Neural progenitor cell (in vitro differentiated cells): Measurements from ENCODE around the gene SEMA6A. TPM values are rescaled to one million over a fixed set of nuclear protein-coding genes. Genes with fewer than 3 reads are reported as not detected.

ENCODE experiments used
- DNase-seq: peaks from one replicate; pipeline ENCODE4 v3.0.0-alpha.2; 2016; ENCODE audit warnings: low spot score
- H2AFZ ChIP-seq: fragments of 200-600 bp; sonication (generic); replicated peaks from 2 replicates; pipeline ENCODE4 v1.6.1; 2016; ENCODE audit warnings: antibody characterized with exemption
- H3F3A ChIP-seq: fragments of 200-600 bp; sonication (generic); 2 replicates; pipeline ENCODE4 v1.6.1; 2016; ENCODE audit warnings: antibody characterized with exemption, low read depth
- H3K27ac ChIP-seq: fragments of 200-600 bp; sonication (generic); 2 replicates; pipeline ENCODE4 v1.5.1; 2016; ENCODE audit warnings: mild to moderate bottlenecking
- H3K27me3 ChIP-seq: fragments of 200-600 bp; sonication (generic); 2 replicates; pipeline ENCODE4 v1.6.1; 2016; ENCODE audit warnings: mild to moderate bottlenecking, moderate library complexity
- H3K36me3 ChIP-seq: fragments of 200-600 bp; sonication (generic); 2 replicates; pipeline ENCODE4 v1.5.1; 2016
- H3K4me1 ChIP-seq: fragments of 200-600 bp; sonication (generic); 2 replicates; pipeline ENCODE4 v1.6.1; 2016; ENCODE audit warnings: mixed run types
- H3K4me2 ChIP-seq: fragments of 200-600 bp; sonication (generic); 2 replicates; pipeline ENCODE4 v1.6.1; 2016
- H3K4me3 ChIP-seq: fragments of 200-600 bp; sonication (generic); 2 replicates; pipeline ENCODE4 v1.5.1; 2016
- H3K79me2 ChIP-seq: fragments of 200-600 bp; sonication (generic); 2 replicates; pipeline ENCODE4 v1.6.1; 2016; ENCODE audit warnings: low read depth
- H3K9ac ChIP-seq: fragments of 200-600 bp; sonication (generic); 2 replicates; pipeline ENCODE4 v1.6.1; 2016
- H3K9me3 ChIP-seq: fragments of 200-600 bp; sonication (generic); 2 replicates; pipeline ENCODE4 v1.5.1; 2016; ENCODE audit warnings: low read depth
- H4K20me1 ChIP-seq: fragments of 200-600 bp; sonication (generic); 2 replicates; pipeline ENCODE4 v1.6.1; 2016; ENCODE audit warnings: low read depth
- H3K27ac Mint-ChIP-seq: 3 replicates; pipeline ENCODE4 v1.8.0; 2021; ENCODE audit warnings: mixed read lengths
- H3K27me3 Mint-ChIP-seq: 2 replicates; pipeline ENCODE4 v1.8.0; 2022; ENCODE audit warnings: low read depth, mild to moderate bottlenecking, inconsistent platforms, moderate library complexity, mixed read lengths; ENCODE audit not compliant: insufficient read depth
- H3K36me3 Mint-ChIP-seq: 3 replicates; pipeline ENCODE4 v1.8.0; 2021; ENCODE audit warnings: mixed read lengths
- H3K4me1 Mint-ChIP-seq: 3 replicates; pipeline ENCODE4 v1.8.0; 2021; ENCODE audit warnings: mixed read lengths
- H3K4me3 Mint-ChIP-seq: 3 replicates; pipeline ENCODE4 v1.8.0; 2021; ENCODE audit warnings: mild to moderate bottlenecking, moderate library complexity, mixed read lengths
- H3K9me3 Mint-ChIP-seq: 3 replicates; pipeline ENCODE4 v1.8.0; 2020; ENCODE audit warnings: mixed read lengths
- CTCF ChIP-seq: fragments of 200-600 bp; sonication (generic); IDR thresholded peaks from 2 replicates; pipeline ENCODE4 v1.5.1; 2017; ENCODE audit warnings: antibody characterized with exemption, mild to moderate bottlenecking
- EZH2 ChIP-seq: fragments of 200-600 bp; sonication (generic); IDR thresholded peaks from 2 replicates; pipeline ENCODE4 v1.6.1; 2017; ENCODE audit warnings: antibody characterized with exemption, mild to moderate bottlenecking, moderate library complexity
- EZH2phosphoT487 ChIP-seq: fragments of 200-600 bp; sonication (generic); IDR thresholded peaks from 2 replicates; pipeline ENCODE4 v1.6.1; 2017; ENCODE audit warnings: antibody characterized with exemption
- total RNA-seq: library from RNA; depleted of rRNA; stranded (reverse); fragments of >200 nt; gene quantifications from 2 replicates; pipeline ENCODE4 v1.2.3, GENCODE V29; 2015; ENCODE audit warnings: low replicate concordance

The SEMA6A gene
- total RNA-seq, 1 donor from 2014 or later = 86.4 TPM

GRCh38 chr5:116445311-116445710 is 129.3 kb downstream of the SEMA6A start:
- Histone ChIP-seq H3K4me3 (no peak overlapping the region), H3K79me2 (peaks cover 4% of the 10 kb centered on the region), H3K4me2 (no peak overlapping the region), H3K4me1 (peaks cover 62% of the 10 kb centered on the region), H3K27me3 (no peaks in the 10 kb centered on the region), H3F3A (peaks cover 55% of the 10 kb centered on the region), H2AFZ (no peak overlapping the region), H3K36me3 (no peaks in the 10 kb centered on the region), H3K27ac (peak overlapping the region; percentile 19), H3K9ac (no peak overlapping the region), H4K20me1 (peaks cover 23% of the 10 kb centered on the region), H3K9me3 (no peaks in the 10 kb centered on the region)
- TF ChIP-seq EZH2 (no peak), CTCF (no peak), EZH2phosphoT487 (no peak)
- DNase-seq = no peak
- H3K36me3 Mint-ChIP-seq = peaks cover 31% of the 10 kb centered on the region
- no peak overlapping the region for H3K27ac Mint-ChIP-seq
- H3K4me1 Mint-ChIP-seq = peaks cover 49% of the 10 kb centered on the region
- H3K4me3 Mint-ChIP-seq = no peak overlapping the region
- H3K27me3 Mint-ChIP-seq = no peaks in the 10 kb centered on the region
- H3K9me3 Mint-ChIP-seq = no peaks in the 10 kb centered on the region

- Mint-ChIP-seq H3K9me3 (no peaks in the 10 kb centered on the region), H3K27me3 (peaks cover 2% of the 10 kb centered on the region), H3K4me3 (no peak overlapping the region), H3K4me1 (peaks cover 53% of the 10 kb centered on the region), H3K27ac (peak overlapping the region; percentile 46), H3K36me3 (peaks cover 31% of the 10 kb centered on the region)
- H3K4me1 ChIP-seq = peaks cover 62% of the 10 kb centered on the region
- H3K9ac ChIP-seq = no peak overlapping the region
- no peak for DNase-seq
- no peak overlapping the region for H3K27ac ChIP-seq
- peaks cover 54% of the 10 kb centered on the region for H3F3A ChIP-seq
- no peaks in the 10 kb centered on the region for H3K9me3 ChIP-seq
- H4K20me1 ChIP-seq = peaks cover 19% of the 10 kb centered on the region
- H3K4me3 ChIP-seq = no peak overlapping the region
- no peaks in the 10 kb centered on the region for H3K36me3 ChIP-seq
- H3K79me2 ChIP-seq = peaks cover 4% of the 10 kb centered on the region
- TF ChIP-seq EZH2phosphoT487 (no peak), EZH2 (no peak), CTCF (no peak)
- no peak overlapping the region for H2AFZ ChIP-seq
- no peaks in the 10 kb centered on the region for H3K27me3 ChIP-seq
- H3K4me2 ChIP-seq = no peak overlapping the region
Observed at GRCh38 chr5:116444373-116445295, 130.0 kb downstream of the SEMA6A start.

GRCh38 chr5:116442931-116443551 is 131.6 kb downstream of the SEMA6A start:
- no peak for DNase-seq
- Histone ChIP-seq H3K79me2 (no peaks in the 10 kb centered on the region), H3K36me3 (no peaks in the 10 kb centered on the region), H3K9ac (no peak overlapping the region), H3K27ac (peak overlapping the region; percentile 85), H2AFZ (no peak overlapping the region), H3K9me3 (no peaks in the 10 kb centered on the region), H4K20me1 (peaks cover 13% of the 10 kb centered on the region), H3F3A (peaks cover 65% of the 10 kb centered on the region), H3K4me3 (no peak overlapping the region), H3K27me3 (no peaks in the 10 kb centered on the region), H3K4me2 (no peak overlapping the region), H3K4me1 (peaks cover 69% of the 10 kb centered on the region)
- H3K27ac Mint-ChIP-seq = no peak overlapping the region
- H3K36me3 Mint-ChIP-seq = peaks cover 28% of the 10 kb centered on the region
- no peaks in the 10 kb centered on the region for H3K9me3 Mint-ChIP-seq
- peaks cover 49% of the 10 kb centered on the region for H3K4me1 Mint-ChIP-seq
- H3K27me3 Mint-ChIP-seq = peaks cover 3% of the 10 kb centered on the region
- no peak for TF ChIP-seq EZH2
- no peak for TF ChIP-seq EZH2phosphoT487
- no peak for TF ChIP-seq CTCF
- no peak overlapping the region for H3K4me3 Mint-ChIP-seq
